ENCODE data around the gene IFNA5.

DNA sequence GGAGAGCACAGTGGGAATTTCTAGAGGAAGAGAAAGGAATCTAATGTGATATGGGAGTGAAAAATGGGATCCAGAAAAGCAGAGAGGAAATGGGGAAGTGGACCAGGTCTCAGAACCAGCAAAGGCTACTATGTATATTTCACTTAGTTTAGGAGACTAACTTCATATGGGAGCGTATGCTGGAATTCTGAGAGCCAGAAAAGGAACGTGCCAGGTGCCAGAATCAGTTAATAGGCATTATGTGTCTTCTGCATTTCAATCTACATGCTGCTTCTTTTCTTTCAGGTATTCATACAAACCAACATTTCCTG is 36.8 kb downstream of the IFNA5 start:
- TF ChIP-seq, protein P1, sequence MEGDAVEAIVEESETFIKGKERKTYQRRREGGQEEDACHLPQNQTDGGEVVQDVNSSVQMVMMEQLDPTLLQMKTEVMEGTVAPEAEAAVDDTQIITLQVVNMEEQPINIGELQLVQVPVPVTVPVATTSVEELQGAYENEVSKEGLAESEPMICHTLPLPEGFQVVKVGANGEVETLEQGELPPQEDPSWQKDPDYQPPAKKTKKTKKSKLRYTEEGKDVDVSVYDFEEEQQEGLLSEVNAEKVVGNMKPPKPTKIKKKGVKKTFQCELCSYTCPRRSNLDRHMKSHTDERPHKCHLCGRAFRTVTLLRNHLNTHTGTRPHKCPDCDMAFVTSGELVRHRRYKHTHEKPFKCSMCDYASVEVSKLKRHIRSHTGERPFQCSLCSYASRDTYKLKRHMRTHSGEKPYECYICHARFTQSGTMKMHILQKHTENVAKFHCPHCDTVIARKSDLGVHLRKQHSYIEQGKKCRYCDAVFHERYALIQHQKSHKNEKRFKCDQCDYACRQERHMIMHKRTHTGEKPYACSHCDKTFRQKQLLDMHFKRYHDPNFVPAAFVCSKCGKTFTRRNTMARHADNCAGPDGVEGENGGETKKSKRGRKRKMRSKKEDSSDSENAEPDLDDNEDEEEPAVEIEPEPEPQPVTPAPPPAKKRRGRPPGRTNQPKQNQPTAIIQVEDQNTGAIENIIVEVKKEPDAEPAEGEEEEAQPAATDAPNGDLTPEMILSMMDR (IDR thresholded peaks at IDR 0.05; ENCODE audit: insufficient read depth, low read depth, low read length) = no peak
- TF ChIP-seq EZH2 (IDR thresholded peaks at IDR 0.05; ENCODE audit: insufficient read depth, low read length) = no peak

Measured in astrocyte (in vitro differentiated cells and primary cell).